HG03354 (cell line): ENCODE data around the gene CLSTN1.

Experiments used
- ATAC-seq: cut with Tn5 transposase; IDR thresholded peaks from one replicate; pipeline ENCODE4 v1.9.1; 2021; ENCODE audit warnings: mild to moderate bottlenecking; ENCODE audit not compliant: unreplicated experiment, poor library complexity, severe bottlenecking

CLSTN1 gene

DNA sequence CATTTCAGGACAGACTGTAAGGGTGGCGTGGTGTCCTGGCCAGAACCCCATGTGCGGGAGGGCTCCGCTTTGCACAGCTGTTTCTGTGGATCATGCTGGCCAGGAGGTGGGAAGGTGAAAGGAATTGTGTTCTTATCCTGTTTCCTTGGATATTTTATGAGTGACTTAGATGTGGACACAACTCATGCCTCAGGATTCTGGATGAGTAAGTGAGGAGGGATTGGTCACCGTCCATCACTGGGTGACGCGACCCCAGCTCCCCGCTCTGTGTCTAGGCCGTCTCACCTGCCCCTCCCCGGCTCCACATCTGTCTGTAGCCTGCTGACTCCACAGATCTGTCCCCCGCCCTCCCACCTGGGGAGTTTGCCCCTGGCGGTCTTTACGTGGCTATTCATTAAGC is 123.4 kb downstream of the CLSTN1 start:
- no peak for ATAC-seq

DNA sequence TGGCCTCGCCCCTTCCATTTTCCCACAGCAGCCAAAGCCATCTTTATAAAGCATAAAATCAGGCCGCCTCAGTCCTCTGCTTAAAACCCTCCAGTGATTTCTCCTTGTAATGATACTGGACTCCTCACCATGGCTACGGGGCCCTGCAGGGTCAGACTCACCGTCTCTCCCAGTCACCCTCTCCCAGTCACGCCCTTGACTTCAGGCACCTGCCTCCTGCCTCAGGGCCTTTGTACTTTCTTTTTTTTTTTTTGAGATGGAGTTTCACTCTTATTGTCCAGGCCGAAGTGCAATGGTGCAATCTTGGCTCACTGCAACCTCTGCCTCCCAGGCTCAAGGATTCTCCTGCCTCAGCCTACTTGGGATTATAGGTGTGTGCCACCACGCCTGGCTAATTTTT is 124.4 kb downstream of the CLSTN1 start:
- ATAC-seq: no peak

DNA sequence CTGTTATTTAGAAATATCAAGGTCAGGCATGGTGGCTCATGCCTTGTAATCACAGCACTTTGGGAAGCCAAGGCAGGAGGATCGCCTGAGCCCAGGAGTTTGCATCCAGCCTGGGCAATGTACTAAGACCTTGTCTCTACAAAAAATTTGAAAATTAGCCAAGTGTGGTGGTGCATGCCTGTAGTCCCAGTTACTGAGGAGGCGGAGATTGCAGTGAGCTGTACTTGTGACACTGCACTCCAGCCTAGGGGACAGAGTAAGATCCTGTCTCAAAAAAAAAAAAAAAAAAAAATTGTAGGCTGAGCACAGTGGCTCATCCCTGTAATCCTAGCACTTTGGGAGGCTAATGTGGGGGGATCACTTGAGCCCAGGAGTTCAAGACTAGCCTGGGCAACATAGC is 127.0 kb downstream of the CLSTN1 start:
- ATAC-seq: no peak

GRCh38 chr1:9691691-9692090 is 132.1 kb downstream of the CLSTN1 start:
- ATAC-seq: no peak

GRCh38 chr1:9691108-9691445 is 132.7 kb downstream of the CLSTN1 start:
- ATAC-seq: no peak

DNA sequence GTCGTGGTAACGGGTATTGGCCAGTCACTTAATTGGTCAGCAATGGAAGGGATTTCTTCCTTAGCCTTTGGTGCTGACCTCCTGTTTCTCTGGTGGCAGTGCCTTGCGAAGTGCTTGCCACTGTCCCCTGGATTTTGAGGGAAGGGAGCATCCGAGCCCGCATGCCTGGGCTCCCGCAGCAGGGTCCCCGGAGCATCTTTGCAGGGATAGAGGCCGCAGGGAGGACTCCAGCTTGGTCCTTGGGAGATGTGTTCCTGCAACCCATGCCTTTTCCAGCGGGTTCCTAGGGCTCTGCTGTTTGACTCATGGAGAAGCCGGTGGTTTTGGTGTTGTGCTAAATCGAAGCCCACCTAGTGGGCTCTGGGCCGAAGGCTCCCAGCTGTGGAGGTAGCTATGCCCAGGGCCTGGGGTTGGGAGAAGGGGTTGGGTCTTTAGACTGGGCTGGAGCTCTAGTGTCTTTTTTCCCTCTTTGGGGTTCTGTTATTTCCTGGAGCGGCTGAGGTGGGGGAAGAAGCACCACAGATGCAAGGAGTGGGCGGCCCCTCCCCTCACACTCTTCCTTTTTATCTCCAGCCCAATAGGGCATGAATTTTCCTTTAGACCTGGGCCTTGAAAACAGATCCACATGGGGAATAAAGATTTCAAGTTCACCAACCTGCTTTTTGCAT is 133.2 kb downstream of the CLSTN1 start:
- ATAC-seq: no peak

- ATAC-seq: no peak
These were observed 133.8 kb downstream of the CLSTN1 start for GRCh38 chr1:9689971-9690381.

DNA sequence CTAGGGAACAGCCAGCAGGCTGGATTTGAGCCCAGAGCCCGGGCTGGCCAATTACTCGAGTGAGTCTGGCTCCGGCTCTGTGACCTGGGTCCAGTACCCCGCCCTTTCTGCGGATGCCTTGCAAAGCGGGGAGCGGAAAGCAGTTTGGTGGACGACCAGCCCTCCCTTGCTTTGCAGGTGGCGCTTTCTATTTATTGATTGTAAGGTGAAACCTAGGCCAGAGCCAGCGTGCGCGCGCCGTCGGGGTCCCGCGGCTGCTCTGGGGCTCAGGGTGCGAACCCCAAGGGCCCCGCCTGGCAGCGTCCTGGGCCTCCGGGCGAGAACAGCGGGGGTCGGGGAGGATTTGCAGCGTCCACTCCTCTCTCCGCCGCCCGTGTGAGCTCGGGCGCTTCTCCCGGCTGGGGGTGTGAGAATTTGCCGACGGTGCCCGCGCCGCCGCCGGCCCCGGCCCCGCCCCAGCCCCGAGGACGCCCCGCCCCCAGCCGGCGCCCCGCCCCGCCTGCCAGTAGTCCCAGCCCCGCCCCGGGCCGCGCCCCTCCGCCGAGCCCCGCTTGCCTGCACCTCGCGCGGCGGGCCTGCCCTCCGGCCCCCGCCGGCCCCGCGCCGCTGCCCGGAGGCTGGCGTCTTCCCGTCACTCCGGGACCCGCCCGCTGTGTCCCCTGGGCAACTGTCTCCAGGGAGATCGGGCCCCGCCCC is 134.6 kb downstream of the CLSTN1 start:
- ATAC-seq: peak; percentile 66

DNA sequence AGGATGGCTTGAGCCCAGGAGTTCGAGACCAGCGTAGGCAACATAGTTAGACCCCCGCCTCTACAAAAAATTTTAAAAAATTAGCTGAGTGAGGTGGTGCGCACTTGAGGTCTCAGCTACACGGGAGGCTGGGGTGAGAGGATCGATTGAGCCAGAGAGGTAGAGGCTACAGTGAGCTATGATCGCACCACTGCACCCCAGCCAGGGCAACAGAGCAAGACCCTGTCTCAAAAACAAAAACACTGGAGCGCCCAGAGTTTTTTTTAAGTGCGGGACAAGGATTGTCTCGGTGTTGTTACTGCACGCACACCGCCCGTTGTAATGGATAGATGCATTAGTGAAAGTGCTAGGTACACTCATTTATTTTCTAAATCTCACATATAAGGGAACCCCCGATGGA is 135.2 kb downstream of the CLSTN1 start:
- no peak for ATAC-seq

DNA sequence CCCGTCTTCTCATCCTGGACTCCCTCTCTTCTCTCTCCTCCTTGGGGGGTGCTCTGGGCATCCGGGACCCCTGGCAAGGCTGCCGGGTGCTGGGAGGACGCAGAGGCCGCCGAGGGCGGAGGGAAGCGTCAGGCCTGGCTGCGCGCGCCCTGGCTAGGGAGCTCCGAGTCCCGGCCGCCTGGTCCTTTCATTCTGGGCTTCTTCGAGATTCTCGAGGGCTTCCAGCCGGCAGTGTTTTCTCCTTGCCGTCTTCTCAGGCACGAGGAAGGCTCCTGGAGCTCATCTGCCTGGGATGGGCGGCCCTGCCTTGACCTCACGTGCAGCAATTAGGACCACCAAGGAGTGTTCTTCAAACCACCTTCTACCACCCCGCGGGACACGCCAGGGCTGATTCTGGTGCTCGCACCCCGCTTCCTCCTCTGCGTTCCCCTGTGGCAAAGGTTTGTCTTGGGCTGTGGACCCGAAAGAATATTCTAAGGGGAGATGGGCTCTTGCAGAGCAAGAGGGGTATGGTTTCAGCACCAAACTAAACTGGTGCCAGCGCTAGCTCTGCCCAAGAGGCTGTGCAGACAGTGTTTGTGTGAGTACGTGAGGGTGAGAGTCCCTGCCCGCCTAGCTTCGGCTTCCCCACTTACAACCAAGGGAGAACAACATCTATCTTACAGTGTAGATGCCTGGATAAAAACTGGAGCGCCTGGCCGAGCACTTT is 135.7 kb downstream of the CLSTN1 start:
- ATAC-seq: peak; percentile 2

- peak; percentile 35 for ATAC-seq
These were observed 136.5 kb downstream of the CLSTN1 start for GRCh38 chr1:9687120-9687873.

DNA sequence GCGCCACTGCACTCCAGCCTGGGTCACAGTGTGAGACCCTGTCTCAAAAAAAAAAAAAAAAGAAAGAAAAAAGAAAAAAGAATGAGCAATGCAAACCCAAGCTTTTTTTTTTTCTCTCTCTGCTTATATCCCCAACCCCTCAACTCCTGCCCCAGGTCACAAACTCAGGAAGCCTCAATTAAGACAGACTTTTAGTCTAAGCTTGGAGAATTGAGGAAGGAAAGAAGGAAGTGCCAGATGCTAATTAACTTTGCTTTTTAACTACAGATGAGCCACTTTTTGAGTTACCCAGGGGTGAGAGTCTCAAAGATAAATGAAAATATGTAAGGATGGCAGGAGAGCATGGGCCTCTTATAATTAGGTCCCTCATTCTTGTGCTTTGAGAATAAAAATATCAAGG is 139.0 kb downstream of the CLSTN1 start:
- ATAC-seq: no peak

DNA sequence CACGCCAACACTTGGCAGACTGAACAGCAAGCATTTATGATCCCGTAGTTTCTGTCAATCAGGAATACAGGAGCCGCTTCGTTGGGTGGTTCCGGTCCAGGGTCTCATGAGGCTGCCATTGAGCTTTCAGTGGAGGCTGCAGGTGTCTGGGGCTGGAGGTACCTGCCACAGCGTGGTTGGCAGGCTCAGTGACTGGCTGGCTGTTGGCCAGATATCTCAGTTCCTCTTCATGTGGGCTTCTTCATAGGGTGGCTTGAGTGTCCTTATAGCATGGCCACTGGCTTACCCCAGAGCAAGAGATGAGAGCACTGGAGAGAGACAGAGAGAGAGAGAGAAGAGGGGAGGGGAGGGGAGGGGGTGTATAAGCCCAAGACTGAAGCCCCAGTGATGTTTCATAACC is 142.9 kb downstream of the CLSTN1 start:
- no peak for ATAC-seq

DNA sequence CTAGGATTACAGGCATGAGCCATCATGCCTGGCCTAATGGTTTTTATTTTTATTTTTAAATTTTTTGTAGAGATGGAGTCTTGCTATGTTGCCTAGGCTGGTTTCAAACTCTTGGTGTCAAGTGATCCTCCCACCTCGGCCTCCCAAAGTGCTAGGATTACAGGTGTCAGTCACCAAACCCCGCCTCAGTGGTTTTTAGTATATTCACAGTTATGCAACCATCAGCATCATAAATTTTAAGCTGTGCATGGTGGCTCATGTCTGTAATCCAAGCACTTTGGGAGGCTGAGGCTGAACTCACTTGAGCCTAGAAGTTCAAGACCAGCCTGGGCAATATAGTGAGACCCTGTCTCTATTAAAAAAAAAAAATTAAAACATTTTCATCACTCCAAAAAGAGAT is 143.7 kb downstream of the CLSTN1 start:
- no peak for ATAC-seq
